Measurements from ENCODE around the gene SERP2. TPM values are rescaled to one million over a fixed set of nuclear protein-coding genes. Genes with fewer than 3 reads are reported as not detected.

Gene SERP2
- total RNA-seq, 1 experiment from 2014 or later: not detected

- TF ChIP-seq POLR2A (IDR thresholded peaks at IDR 0.05; ENCODE audit: borderline replicate concordance, extremely low read depth, insufficient read depth, insufficient read length) (no peak), EZH2phosphoT487 (IDR thresholded peaks at IDR 0.05; ENCODE audit: borderline replicate concordance) (no peak)
These were observed 25.7 kb upstream of the SERP2 start (continued) for GRCh38 chr13:44347949-44348348.

GRCh38 chr13:44350775-44351504, 22.7 kb upstream of the SERP2 start:
- H3K4me1 ChIP-seq (ENCODE audit: control insufficient read depth in 1 of 2, insufficient read depth in 2 of 2, low read length in 2 of 2): peaks cover 0 to 8% of the 10 kb centered on the region in 2 experiments; a peak in 1 of 4 replicates
- no peaks in the 10 kb centered on the region for H3K27me3 ChIP-seq (ENCODE audit: insufficient read depth, low read length)
- ChIA-PET RAD21 (ENCODE audit: low non-redundant PET in 1 of 2, low total read pairs in 2 of 2, uncharacterized antibody in 2 of 2, unreplicated experiment in 2 of 2) (no interaction called here), POLR2A (interaction anchor here (0.6 to 1.1 kb wide), 2 partner anchors 9 to 86 kb away, joined by 3 to 4 read pairs; no protein-coding TSS in a partner anchor), CTCF (no interaction called here)
- no TSS peak for BruUV-seq (replicated peaks)
- TF ChIP-seq TCF7L2 (IDR thresholded peaks at IDR 0.05; ENCODE audit: borderline replicate concordance, extremely low read depth, insufficient read depth, insufficient read length): no peak
- no peak for TF ChIP-seq EZH2phosphoT487 (IDR thresholded peaks at IDR 0.05; ENCODE audit: borderline replicate concordance)
- no peak for TF ChIP-seq EZH2 (IDR thresholded peaks at IDR 0.05)
- no peak for TF ChIP-seq ZFX (IDR thresholded peaks at IDR 0.05)
- TF ChIP-seq CEBPB (IDR thresholded peaks at IDR 0.05; ENCODE audit: low read depth): no peak
- no peak for TF ChIP-seq SP1 (IDR thresholded peaks at IDR 0.05; ENCODE audit: low read depth)
- TF ChIP-seq YY1 (IDR thresholded peaks at IDR 0.05; ENCODE audit: extremely low read depth, insufficient replicate concordance, low read depth, low read length): no peak
- TF ChIP-seq ZNF274 (IDR thresholded peaks at IDR 0.05; ENCODE audit: low read depth, low read length): no peak
- TF ChIP-seq JUND (IDR thresholded peaks at IDR 0.05): no peak
- TF ChIP-seq FOSL1 (IDR thresholded peaks at IDR 0.05; ENCODE audit: low read depth): no peak
- no peak for TF ChIP-seq ATF3 (IDR thresholded peaks at IDR 0.05)
- no peak for TF ChIP-seq RAD21 (IDR thresholded peaks at IDR 0.05; ENCODE audit: low read depth)
- no peak for TF ChIP-seq POLR2A (IDR thresholded peaks at IDR 0.05; ENCODE audit: borderline replicate concordance, extremely low read depth, insufficient read depth, insufficient read length)
- no peak for TF ChIP-seq SIN3A (IDR thresholded peaks at IDR 0.05; ENCODE audit: low read depth)
- no peak overlapping the region for H3K27ac ChIP-seq (ENCODE audit: low read depth, low read length)
- intact Hi-C loops (cut with micrococcal nuclease): no loop called here
- H3K36me3 ChIP-seq (ENCODE audit: control insufficient read depth in 1 of 2, insufficient read depth in 2 of 2, low read length in 2 of 2): no peaks in the 10 kb centered on the region
- no peaks in the 10 kb centered on the region for H3K9me2 ChIP-seq (ENCODE audit: insufficient read depth)
- no peak for DNase-seq (ENCODE audit: low read depth, low spot score)
- ATAC-seq: no peak
- H4K20me1 ChIP-seq (ENCODE audit: insufficient read depth): no peaks in the 10 kb centered on the region
- H3K9ac ChIP-seq (ENCODE audit: low read length): no peak overlapping the region
- H3K4me2 ChIP-seq (ENCODE audit: low read length): no peak overlapping the region
- no peaks in the 10 kb centered on the region for H3K79me2 ChIP-seq (ENCODE audit: insufficient read depth, low read length)
- no peak overlapping the region for H2AFZ ChIP-seq (ENCODE audit: low read depth, low read length, poor library complexity, severe bottlenecking)
- no peaks in the 10 kb centered on the region for H3K9me3 ChIP-seq (ENCODE audit: control insufficient read depth in 1 of 2, insufficient read depth in 1 of 2, low read depth in 1 of 2, low read length in 2 of 2)
- H3K4me3 ChIP-seq (replicated peaks in 1 of 2; ENCODE audit: low read depth in 1 of 2, low read length in 2 of 2): no peak overlapping the region

All from HCT116 (cell line).